Body of pancreas (tissue), 4 donors: ENCODE results near the gene TTC24.
"Not testable (repeated sequence)": the region's sequence is repeated elsewhere in the genome, so short reads cannot be mapped to it uniquely, and the experiment has no call there.

ENCODE experiments used
- POLR2A ChIP-seq, 3 donors: fragments of 450-650 bp; IDR thresholded peaks; one replicate each; pipeline ENCODE4 v1.6.1; 2016; ENCODE audit warnings: antibody characterized with exemption in 3 of 3, mild to moderate bottlenecking in 2 of 3
- TF ChIP-seq, protein P1 (sequence below), 7 experiments: fragments of 450-650 bp in 4 of 7; fragments of 200-600 bp in 3 of 7; sonication (generic) in 3 of 7; IDR thresholded peaks; one replicate each; pipeline ENCODE4 v1.5.1; 2016 to 2019; ENCODE audit warnings: antibody characterized with exemption in 7 of 7

DNA sequence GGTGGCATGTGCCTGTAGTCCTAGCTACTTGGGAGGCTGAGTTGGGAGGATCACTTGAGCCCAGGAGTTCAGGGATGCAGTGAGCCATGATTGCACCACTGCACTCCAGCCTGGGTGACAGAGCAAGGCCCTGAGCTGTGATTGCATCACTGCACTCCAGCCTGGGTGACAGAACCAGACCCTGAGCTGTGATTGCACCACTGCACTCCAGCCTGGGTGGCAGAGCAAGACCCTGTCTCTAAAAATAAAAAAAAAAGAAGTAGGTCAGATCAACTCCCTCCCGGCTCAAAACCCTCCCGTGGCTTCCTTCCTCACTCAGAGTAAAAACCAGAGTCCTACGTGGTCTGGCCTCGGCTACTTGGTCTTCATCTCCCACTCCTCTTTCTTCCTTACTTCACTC lies 26.6 kb upstream of the TTC24 start:
- TF ChIP-seq, protein P1, sequence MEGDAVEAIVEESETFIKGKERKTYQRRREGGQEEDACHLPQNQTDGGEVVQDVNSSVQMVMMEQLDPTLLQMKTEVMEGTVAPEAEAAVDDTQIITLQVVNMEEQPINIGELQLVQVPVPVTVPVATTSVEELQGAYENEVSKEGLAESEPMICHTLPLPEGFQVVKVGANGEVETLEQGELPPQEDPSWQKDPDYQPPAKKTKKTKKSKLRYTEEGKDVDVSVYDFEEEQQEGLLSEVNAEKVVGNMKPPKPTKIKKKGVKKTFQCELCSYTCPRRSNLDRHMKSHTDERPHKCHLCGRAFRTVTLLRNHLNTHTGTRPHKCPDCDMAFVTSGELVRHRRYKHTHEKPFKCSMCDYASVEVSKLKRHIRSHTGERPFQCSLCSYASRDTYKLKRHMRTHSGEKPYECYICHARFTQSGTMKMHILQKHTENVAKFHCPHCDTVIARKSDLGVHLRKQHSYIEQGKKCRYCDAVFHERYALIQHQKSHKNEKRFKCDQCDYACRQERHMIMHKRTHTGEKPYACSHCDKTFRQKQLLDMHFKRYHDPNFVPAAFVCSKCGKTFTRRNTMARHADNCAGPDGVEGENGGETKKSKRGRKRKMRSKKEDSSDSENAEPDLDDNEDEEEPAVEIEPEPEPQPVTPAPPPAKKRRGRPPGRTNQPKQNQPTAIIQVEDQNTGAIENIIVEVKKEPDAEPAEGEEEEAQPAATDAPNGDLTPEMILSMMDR (IDR thresholded peaks at IDR 0.05) = not testable (repeated sequence)
- TF ChIP-seq POLR2A (IDR thresholded peaks at IDR 0.05) = not testable (repeated sequence)
